ENCODE measurements around the gene IFIT1B. TPM values are rescaled to one million over a fixed set of nuclear protein-coding genes. Genes with fewer than 3 reads are reported as not detected.

The IFIT1B gene
- polyA plus RNA-seq, 10 donors, result 0.23 to 1.1 (median 0.68) TPM; not detected in 1

- no peak for DNase-seq
These were observed 29.4 kb upstream of the IFIT1B start for GRCh38 chr10:89348481-89348880.

DNA sequence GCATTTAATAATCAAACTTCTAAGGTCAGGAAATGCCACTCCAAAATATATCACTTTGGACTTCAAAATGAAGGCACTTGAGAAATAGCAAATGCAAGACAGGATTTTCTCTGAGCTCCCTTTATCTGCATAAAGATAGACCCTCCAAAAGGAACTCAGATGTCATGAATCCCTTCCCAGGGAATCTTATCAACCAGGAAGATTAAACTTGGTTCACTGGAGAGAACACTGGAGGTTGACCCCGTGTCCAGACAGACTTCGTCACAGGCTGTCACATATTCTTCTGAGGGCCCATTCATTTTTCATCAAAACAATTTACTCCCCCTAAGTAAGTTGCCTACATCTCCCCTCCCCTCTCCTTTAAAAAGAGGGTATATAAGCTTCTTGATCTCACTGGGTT, 28.9 kb upstream of the IFIT1B start:
- no peak for DNase-seq

DNA sequence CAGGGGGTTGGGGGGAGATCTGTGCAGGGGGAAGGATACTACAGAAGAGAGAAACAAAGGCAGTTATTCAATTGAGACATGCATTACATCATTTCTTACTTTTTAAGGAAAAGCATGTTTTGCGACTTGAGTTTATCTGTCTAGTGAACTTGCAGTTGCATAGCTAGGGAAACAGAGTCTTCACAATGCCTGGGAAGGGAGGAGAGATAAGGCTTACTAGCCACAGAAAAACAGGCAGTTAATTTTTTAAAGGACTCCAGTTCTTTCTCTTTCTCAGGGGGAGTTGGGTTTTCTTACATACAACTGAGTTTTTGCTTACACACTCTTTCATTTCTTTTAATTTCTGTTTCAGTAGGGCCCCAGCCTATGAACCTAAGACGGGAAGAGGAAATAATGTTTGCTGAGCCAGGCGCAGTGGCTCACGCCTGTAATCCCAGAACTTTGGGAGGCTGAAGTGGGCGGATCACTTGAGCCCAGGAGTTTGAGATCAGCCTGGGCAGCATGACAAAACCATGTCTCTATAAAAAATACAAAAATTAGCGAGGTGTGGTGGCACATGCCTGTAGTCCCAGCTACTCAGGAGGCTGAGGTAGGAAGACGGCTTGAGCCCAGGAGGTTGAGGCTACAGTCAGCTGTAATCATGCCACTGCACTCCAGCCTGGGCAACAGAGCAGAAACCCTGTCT, 27.1 kb upstream of the IFIT1B start:
- peak in 1 of 3 donors; percentile 62 for DNase-seq

- DNase-seq, result peak in 1 of 3 donors; percentile 66
These were observed 26.5 kb upstream of the IFIT1B start for GRCh38 chr10:89351412-89351779.

DNA sequence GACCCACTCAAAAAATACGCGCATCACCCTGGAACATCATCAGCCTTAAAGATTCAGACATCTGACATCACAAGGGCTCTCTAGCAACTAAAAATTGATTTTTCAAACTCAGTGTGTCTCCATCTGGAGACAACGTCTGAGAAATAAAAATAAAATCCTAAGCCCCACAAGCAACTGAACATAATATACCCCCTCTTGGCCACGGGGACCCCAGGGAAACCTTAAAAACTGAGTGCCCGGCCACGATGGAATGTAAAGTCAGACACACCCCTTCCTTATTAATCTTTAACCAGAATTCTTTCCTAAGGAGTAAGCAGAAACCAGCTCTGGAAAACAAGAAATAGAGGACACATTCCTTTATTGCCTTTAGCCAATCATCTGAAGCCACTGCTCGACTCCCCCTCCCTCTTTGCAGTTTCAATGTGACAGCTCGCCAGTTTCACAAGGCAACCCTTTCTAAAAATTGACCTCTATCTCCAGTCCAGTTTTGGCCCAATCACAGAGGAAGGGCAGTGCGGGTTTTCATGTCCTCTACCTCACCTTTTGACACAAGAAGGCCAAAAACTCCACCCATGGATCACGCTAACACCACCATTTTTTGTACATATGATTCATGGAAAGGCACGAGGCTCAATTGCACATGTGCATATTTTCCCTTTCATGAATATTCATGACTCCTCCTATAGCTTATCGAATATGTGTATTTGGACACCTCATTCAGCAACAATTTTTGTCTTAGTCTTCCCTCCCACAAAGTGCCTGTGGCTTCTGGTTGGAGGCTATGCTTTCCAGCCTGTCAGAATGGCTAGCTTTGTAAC, 25.9 kb upstream of the IFIT1B start:
- peak in 2 of 3 donors; percentile 65 to 92 for DNase-seq

- DNase-seq, result no peak
These were observed 25.1 kb upstream of the IFIT1B start for GRCh38 chr10:89352802-89353201.

GRCh38 chr10:89355394-89355931, 22.4 kb upstream of the IFIT1B start:
- peak in 1 of 3 donors; percentile 40 for DNase-seq

DNA sequence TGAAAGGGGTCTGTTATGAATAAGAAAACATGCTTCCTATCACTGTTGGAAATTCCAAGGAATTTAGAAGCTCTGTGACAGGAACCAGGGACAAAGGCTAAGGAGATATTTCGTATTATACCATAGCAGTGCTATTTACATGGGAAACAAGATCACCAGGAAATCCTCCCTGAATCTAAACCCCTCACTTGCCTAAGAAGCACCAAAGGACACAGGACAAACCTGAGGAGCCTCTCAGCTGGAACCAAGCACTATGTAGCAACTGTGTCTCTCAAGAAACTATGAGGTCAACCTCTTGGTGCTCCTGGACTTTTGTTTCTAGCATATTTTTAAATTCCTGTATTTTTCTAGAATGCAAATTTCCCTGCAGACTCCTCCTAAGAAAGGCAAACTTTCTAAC, 20.8 kb upstream of the IFIT1B start:
- DNase-seq, result no peak

DNA sequence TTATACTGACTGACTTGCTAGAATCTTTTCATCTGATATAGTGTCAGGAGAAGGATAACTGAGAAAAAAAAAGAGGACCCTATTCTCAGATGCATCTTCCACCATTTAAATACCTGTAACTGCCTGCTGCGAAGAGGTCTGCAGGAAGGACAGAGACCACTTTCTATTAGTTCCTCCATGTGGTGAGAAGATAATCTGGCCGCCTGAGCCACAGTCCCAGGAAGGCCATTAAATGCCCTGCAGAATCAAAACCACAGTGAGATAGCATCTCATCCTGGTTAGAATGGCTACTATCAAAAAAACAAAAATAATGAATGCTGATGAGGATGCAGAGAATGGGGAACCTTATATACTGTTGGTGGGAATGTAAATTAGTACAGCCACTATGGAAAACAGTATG, 19.9 kb upstream of the IFIT1B start:
- DNase-seq, result no peak

DNA sequence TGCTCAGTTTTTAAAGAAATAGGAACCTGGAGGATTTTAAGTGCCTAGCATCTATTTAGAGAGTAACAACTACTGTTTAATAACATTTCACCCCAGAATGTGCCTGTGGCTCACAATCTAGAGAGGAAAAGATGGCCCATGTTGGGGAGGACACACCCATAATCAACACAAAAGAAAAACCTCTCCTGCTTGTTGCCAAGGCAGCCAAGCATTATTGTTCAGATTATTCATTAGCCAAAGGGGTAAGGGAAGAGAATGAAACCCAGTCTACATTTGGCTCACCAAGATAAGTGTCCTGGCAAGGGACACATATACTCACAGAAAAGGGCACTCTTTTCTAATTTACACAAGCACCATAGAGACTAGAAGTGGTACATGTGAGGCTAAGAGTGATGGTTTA, 17.7 kb upstream of the IFIT1B start:
- no peak for DNase-seq

DNA sequence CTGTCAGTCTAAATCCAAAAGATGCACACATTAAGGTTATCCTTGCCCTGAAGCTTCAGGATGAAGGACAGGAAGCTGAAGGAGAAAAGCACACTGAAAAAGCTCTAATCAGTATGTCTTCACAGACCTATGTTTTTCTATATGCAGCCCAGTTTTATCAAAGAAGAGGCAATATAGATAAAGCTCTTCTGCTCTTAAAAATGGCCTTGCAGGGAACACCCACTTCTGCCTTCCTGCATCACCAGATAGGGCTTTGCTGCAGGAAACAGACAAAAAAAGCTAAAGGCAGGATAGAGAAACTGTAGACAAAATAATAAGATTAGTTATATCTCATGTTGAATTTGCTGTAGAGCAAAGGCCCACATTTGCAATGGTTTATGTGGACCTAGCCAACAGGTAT, 14.9 kb upstream of the IFIT1B start:
- DNase-seq, result no peak

DNA sequence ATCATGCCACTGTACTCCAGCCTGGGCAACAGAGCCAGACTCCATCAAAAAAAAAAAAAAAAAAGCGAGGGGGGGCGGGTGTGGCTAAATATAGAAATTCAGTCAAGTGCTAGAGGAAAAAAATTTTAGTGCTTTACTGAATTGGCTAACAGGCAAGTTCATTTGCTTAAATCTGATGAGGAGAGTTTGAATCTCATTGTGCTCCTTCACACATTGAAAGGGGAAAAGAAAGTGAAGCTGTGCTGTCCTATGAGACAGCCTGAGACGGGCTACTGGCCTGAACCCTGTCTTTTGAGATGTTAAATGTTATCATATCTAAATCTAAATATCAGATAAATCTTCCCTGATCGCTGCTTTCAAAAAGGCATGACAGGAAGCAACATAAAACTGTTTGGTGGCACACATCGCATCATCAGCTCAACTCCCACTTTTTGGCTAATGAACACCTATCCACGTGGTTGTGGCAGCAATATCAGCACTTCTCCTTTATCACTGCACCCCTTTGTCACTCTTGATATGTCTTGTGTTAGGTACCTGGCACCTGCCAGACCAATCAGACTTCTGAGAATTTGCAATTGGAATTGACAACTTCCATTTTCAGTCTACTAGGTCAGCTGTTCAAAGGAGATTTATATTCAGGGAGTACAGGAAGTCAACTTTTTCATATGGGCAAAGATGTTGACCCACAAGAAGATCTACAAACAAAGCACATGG, 14.0 kb upstream of the IFIT1B start:
- no peak for DNase-seq

DNA sequence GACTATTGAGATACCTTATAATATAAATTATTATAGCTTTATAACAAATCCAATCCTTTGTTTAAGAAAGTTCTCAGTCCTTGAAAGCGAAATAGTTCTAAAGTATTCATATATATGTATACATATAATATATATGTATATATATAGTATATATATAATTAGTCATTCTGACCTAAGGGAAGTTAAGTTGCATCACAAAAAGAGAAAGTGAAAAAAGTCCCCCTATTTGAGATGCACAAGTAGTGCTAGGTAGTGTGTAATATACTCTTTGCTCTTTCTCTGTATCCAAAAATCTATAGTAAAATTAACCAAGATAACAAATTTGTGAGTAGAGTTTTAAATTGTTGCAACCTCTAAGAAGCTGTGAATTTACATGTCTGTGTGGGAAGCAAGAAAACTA, 13.3 kb upstream of the IFIT1B start:
- no peak for DNase-seq

DNA sequence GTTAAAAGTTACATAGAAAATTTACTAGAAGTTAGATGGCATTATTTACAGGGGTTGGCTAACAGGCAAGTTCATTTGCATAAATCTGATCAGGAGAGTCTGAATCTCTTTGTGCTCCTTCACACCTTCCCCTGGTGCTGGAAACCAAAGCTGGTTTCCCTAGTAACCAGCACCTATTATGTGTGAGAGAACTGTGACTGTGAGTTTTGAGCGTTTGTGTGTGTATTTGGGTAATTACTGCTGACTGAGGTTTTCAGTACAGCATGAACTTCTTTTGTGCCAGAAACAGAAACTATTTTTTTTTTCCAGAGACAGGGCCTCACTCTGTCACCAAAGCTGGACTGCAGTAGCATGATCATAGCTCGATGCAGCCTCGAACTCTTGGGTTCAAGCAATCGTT, 10.3 kb upstream of the IFIT1B start:
- peak in 1 of 3 donors; percentile 52 for DNase-seq

GRCh38 chr10:89368129-89368528, 9.7 kb upstream of the IFIT1B start:
- DNase-seq, result no peak

- peak in 1 of 3 donors; percentile 81 for DNase-seq
These were observed 8.4 kb upstream of the IFIT1B start for GRCh38 chr10:89369156-89370105.

- DNase-seq, result no peak
These were observed 6.8 kb upstream of the IFIT1B start for GRCh38 chr10:89371079-89371478.

DNA sequence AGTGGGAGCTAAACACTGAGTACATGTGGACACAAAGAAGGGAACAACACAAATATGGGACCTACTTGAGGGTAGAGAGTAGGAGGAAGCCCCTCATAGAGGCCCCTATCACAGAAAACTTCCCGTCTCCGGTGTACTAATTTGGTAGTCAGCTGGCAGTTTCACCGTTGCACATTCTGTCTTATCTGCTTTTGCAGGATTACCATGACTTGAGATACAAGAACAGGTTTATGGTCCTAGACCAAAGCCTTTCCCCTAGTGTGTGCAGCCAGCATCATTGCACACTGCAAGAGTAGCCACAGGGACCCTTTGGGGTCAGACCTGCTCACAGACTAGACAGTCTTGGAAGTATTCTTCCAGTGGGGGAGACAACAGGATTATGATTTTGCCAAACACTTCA, 5.9 kb upstream of the IFIT1B start:
- no peak for DNase-seq

DNA sequence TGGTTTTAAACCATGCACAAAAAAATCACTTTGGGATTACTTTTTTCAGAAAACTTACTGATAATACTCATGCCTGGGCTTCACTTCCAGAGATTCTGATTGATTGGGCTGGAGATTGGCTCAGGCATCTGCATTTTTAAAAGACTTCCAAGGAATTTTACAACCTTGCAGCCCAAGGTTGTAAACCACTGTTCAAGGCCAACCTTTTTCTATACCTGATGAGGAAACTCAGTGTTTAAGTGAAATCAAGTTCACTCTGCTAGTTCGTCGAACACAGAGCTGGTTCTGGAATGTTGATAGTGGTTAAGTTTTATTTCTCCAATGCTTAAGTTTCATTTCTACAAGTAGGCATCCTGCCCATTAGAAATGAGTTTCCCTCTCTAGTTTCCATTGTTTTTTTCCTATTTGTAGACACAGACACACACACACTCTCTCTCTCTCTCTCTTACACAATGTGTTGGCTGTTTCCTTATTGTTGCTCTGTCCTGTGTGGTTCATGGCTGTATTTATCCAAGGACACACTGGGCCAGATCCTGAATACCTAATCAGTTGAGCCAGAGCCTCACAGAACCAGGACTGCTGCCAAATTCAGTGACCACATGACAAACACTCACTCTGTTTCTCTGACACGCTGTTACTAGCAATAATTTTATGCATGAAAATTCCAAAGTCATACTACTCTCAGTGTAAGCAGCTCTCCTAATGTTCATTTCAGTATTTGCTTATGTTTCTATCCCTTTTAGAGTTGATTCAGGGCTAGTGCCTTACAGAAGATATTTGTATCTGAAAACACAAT, 3.7 kb upstream of the IFIT1B start:
- peak; percentile 85 to 93 (median 89) for DNase-seq

DNA sequence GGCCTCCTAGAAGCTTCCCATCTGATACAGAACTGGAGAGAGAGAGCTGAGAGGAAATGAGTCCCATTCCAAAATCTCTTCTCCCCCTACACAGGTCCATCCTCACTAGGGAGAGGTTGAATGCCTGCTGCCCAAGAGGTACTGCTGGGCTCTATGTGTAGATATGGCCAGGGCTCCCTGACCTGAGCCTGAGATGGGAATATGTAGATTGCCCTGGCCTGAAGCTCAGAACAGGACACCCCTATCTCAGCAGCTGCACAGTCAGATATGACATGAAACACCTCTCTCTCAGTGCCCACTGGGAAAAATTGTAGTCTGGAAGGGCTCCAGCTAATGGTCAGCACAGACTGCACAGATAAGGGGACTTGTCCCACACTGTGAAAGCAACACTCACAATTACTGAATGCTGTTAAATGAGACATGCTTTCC, 3.1 kb upstream of the IFIT1B start:
- no peak for DNase-seq

Data from muscle of back (tissue), 11 donors.